Mucosa of descending colon (tissue), 3 donors: ENCODE data around the gene UPK1A. TPM values are rescaled to one million over a fixed set of nuclear protein-coding genes. Genes with fewer than 3 reads are reported as not detected.

Source experiments
- ATAC-seq: fragments of 200-7000 bp; cut with Tn5 transposase; one replicate; pipeline ENCODE4 v1.9.1; 2020; ENCODE audit warnings: mild to moderate bottlenecking, moderate library complexity
- DNase-seq, 3 donors: peaks; one replicate each; pipeline ENCODE4 v3.0.0-alpha.2; 2020
- H3K36me3 ChIP-seq: fragments of 200-600 bp; one replicate; pipeline ENCODE4 v1.8.0; 2021; ENCODE audit warnings: low read depth, mild to moderate bottlenecking
- H3K4me1 ChIP-seq: fragments of 200-600 bp; one replicate; pipeline ENCODE4 v1.8.0; 2021; ENCODE audit warnings: low read depth, mild to moderate bottlenecking
- H3K4me3 ChIP-seq: fragments of 200-600 bp; one replicate; pipeline ENCODE4 v1.8.0; 2021; ENCODE audit warnings: mild to moderate bottlenecking
- H3K9me3 ChIP-seq: fragments of 200-600 bp; one replicate; pipeline ENCODE4 v1.8.0; 2021; ENCODE audit warnings: mild to moderate bottlenecking
- CTCF ChIP-seq: fragments of 200-600 bp; IDR thresholded peaks from one replicate; pipeline ENCODE4 v1.8.0; 2022; ENCODE audit warnings: antibody characterized with exemption, mild to moderate bottlenecking
- intact Hi-C, 2 donors: fragments of 100-400 bp; cut with DNase I in 1 of 2; cut with micrococcal nuclease in 1 of 2; formaldehyde crosslinking; loops; one replicate each; pipeline versions ENCODE4 v1.11.0 to v1.11.1; 2022; cut with DNase I, micrococcal nuclease
- total RNA-seq, 3 donors: library from RNA; stranded (reverse); fragmentation: NEBNext Ultra II Directional in 2 of 3; extraction: Animal tissue kit (Norgen Biotek cat#: 25700) in 2 of 3; gene quantifications; one replicate each; pipeline versions ENCODE4 v1.2.1 to v1.2.4, GENCODE V29; 2021 to 2023
- donor health status: DM: no; HTN: no; CAD: no; lungs with moderate emphysema.
- donor health status: DM: no; HTN: no; CAD: no.
- donor health status: DM: no; HTN: yes; CAD: no.

UPK1A gene
- total RNA-seq, 3 donors from 2014 or later: not detected

GRCh38 chr19:35633727-35634440 is 32.4 kb upstream of the UPK1A start:
- Histone ChIP-seq H3K4me1 (peaks cover 9% of the 10 kb centered on the region), H3K36me3 (peaks cover 12% of the 10 kb centered on the region), H3K4me3 (no peak overlapping the region), H3K9me3 (no peaks in the 10 kb centered on the region)
- DNase-seq: no peak
- intact Hi-C loops: no loop called here
- no peak for TF ChIP-seq CTCF
- ATAC-seq: no peak

- intact Hi-C loops: no loop called here
- no peak for TF ChIP-seq CTCF
- Histone ChIP-seq H3K36me3 (peaks cover 9% of the 10 kb centered on the region), H3K4me1 (no peaks in the 10 kb centered on the region), H3K9me3 (no peaks in the 10 kb centered on the region), H3K4me3 (no peak overlapping the region)
- ATAC-seq: no peak
- no peak for DNase-seq
These were observed 29.7 kb upstream of the UPK1A start for GRCh38 chr19:35636651-35637050.

- ATAC-seq (no peak), DNase-seq (no peak)
- peaks cover 9% of the 10 kb centered on the region for H3K36me3 ChIP-seq
These were observed 29.2 kb upstream of the UPK1A start for GRCh38 chr19:35637165-35637564.

GRCh38 chr19:35639321-35639639 is 27.0 kb upstream of the UPK1A start:
- no peak for TF ChIP-seq CTCF
- Histone ChIP-seq H3K4me1 (peaks cover 5% of the 10 kb centered on the region), H3K9me3 (no peaks in the 10 kb centered on the region), H3K4me3 (no peak overlapping the region), H3K36me3 (peaks cover 6% of the 10 kb centered on the region)
- intact Hi-C loops: no loop called here
- DNase-seq: no peak
- no peak for ATAC-seq

More at GRCh38 chr19:35637165-35637564, 29.2 kb upstream of the UPK1A start:
- no peaks in the 10 kb centered on the region for H3K9me3 ChIP-seq
- intact Hi-C loops: no loop called here
- no peaks in the 10 kb centered on the region for H3K4me1 ChIP-seq
- H3K4me3 ChIP-seq: no peak overlapping the region
- TF ChIP-seq CTCF: no peak

GRCh38 chr19:35639863-35640262 is 26.5 kb upstream of the UPK1A start:
- Histone ChIP-seq H3K4me3 (no peak overlapping the region), H3K9me3 (no peaks in the 10 kb centered on the region), H3K4me1 (peaks cover 9% of the 10 kb centered on the region), H3K36me3 (peaks cover 4% of the 10 kb centered on the region)
- DNase-seq (no peak), ATAC-seq (no peak)
- no peak for TF ChIP-seq CTCF
- intact Hi-C loops: no loop called here
